HepG2 (cell line): ENCODE results near the gene MYCBPAP. TPM values are rescaled to one million over a fixed set of nuclear protein-coding genes. Genes with fewer than 3 reads are reported as not detected.

ENCODE experiments used
- ATAC-seq: fragments of 200-7000 bp; cut with Tn5 transposase; 3 replicates; pipeline ENCODE4 v1.9.1; 2020; ENCODE audit warnings: mild to moderate bottlenecking, moderate library complexity
- BruUV-seq: library from RNA; stranded (reverse); fragments of 400-500 nt; replicated peaks from 2 replicates; lab custom pipeline; 2021; lab: Mats Ljungman, UMichigan
- CTCF ChIA-PET: fragments of 300-600 bp; formaldehyde crosslinking; extraction: SDS; loops from one replicate; lab custom pipeline; 2021; ENCODE audit warnings: low total read pairs, inconsistent platforms, low intra/inter-chr PET ratio; lab: Yijun Ruan, JAX
- POLR2A ChIA-PET: fragments of 350-600 bp; sonication (Branson Sonifier 250); formaldehyde crosslinking; loops from one replicate; lab custom pipeline; 2020; ENCODE audit warnings: antibody characterized with exemption, inconsistent platforms; lab: Yijun Ruan, JAX
- DNase-seq: peaks from one replicate; pipeline ENCODE4 v3.0.0-alpha.2; 2015; ENCODE audit warnings: low spot score
- FAIRE-seq: peaks from 3 replicates; lab custom pipeline; 2011; peaks lifted over from hg19 to GRCh38; lab: Jason Lieb, UNC
- H2AFZ ChIP-seq: one replicate; pipeline ENCODE4 v1.6.1; 2011; ENCODE audit warnings: low read length, inconsistent platforms
- H3K27ac ChIP-seq: fragments of 300-600 bp; 3 replicates; pipeline ENCODE4 v1.8.0; 2011; ENCODE audit warnings: mixed run types, mild to moderate bottlenecking, mixed read lengths, low read length, inconsistent platforms; ENCODE audit not compliant: insufficient read depth; ENCODE audit errors: extremely low read length
- H3K27me3 ChIP-seq, 2 experiments: fragments of 200-600 bp in 1 of 2; 2 replicates in 1 of 2; 3 replicates in 1 of 2; pipeline versions ENCODE4 v1.6.0 to v1.8.0; 2011; ENCODE audit warnings: low read length in 2 of 2, mild to moderate bottlenecking in 2 of 2, moderate library complexity in 2 of 2, inconsistent platforms in 1 of 2; ENCODE audit not compliant: insufficient read depth in 2 of 2, control insufficient read depth in 1 of 2
- H3K36me3 ChIP-seq, 2 experiments: fragments of 200-600 bp in 1 of 2; replicated peaks in 1 of 2; 2 replicates in 1 of 2; 3 replicates in 1 of 2; pipeline versions ENCODE4 v1.5.1 to v1.8.0; 2011; ENCODE audit warnings: low read length in 2 of 2, inconsistent platforms in 1 of 2; ENCODE audit not compliant: insufficient read depth in 2 of 2, control insufficient read depth in 1 of 2
- H3K4me1 ChIP-seq: 2 replicates; pipeline ENCODE4 v1.5.1; 2012; ENCODE audit warnings: low read length, inconsistent platforms; ENCODE audit not compliant: insufficient read depth
- H3K4me2 ChIP-seq: 2 replicates; pipeline ENCODE4 v1.6.0; 2011; ENCODE audit warnings: low read depth, low read length, inconsistent platforms
- H3K4me3 ChIP-seq, 3 experiments: fragments of 200-600 bp in 1 of 3; sonication (generic), shearing (Covaris generic) in 1 of 3; replicated peaks in 1 of 3; 2 replicates each; pipeline ENCODE4 v1.5.1; 2011 to 2016; ENCODE audit warnings: low read length in 3 of 3, inconsistent platforms in 2 of 3, low read depth in 2 of 3, mild to moderate bottlenecking in 2 of 3, control low read depth in 1 of 3, mixed read lengths in 1 of 3; ENCODE audit not compliant: insufficient read depth in 1 of 3
- H3K79me2 ChIP-seq: one replicate; pipeline ENCODE4 v1.6.1; 2011; ENCODE audit warnings: low read length, inconsistent platforms; ENCODE audit not compliant: insufficient read depth
- H3K9ac ChIP-seq: 2 replicates; pipeline ENCODE4 v1.6.0; 2011; ENCODE audit warnings: mild to moderate bottlenecking, low read depth, low read length, inconsistent platforms; ENCODE audit not compliant: insufficient read depth
- H3K9me3 ChIP-seq: 2 replicates; pipeline ENCODE4 v1.5.1; 2012; ENCODE audit warnings: mild to moderate bottlenecking, low read length
- H4K20me1 ChIP-seq: 2 replicates; pipeline ENCODE4 v1.6.0; 2011; ENCODE audit warnings: inconsistent platforms, mild to moderate bottlenecking, low read length, moderate library complexity; ENCODE audit not compliant: insufficient read depth
- AKAP8 ChIP-seq: sonication (generic); formaldehyde crosslinking; IDR thresholded peaks from 2 replicates; pipeline ENCODE4 v1.5.1; 2020; ENCODE audit warnings: mild to moderate bottlenecking, missing genetic modification reagents
- CENPT ChIP-seq: sonication (generic); formaldehyde crosslinking; IDR thresholded peaks from 2 replicates; pipeline ENCODE4 v1.8.0; 2022; ENCODE audit warnings: low read depth, mild to moderate bottlenecking, moderate library complexity, missing genetic modification reagents
- CENPX ChIP-seq: sonication (generic); formaldehyde crosslinking; IDR thresholded peaks from 2 replicates; pipeline ENCODE4 v1.9.0; 2021; ENCODE audit warnings: mild to moderate bottlenecking, missing genetic modification reagents, moderate library complexity
- ELF3 ChIP-seq: IDR thresholded peaks from 2 replicates; pipeline ENCODE4 v1.6.1; 2016; ENCODE audit warnings: missing genetic modification reagents, missing compliant biosample characterization
- FOSL1 ChIP-seq: sonication (generic); formaldehyde crosslinking; IDR thresholded peaks from 2 replicates; pipeline ENCODE4 v1.9.0; 2021; ENCODE audit warnings: missing genetic modification reagents, borderline replicate concordance
- GABPA ChIP-seq, 2 experiments: IDR thresholded peaks; 2 replicates each; pipeline ENCODE4 v1.6.1; 2011 to 2016; ENCODE audit warnings: low read depth in 2 of 2, low read length in 1 of 2, missing biosample characterization in 1 of 2, missing genetic modification characterization in 1 of 2
- HDAC6 ChIP-seq: fragments of 200-600 bp; sonication (generic); IDR thresholded peaks from 2 replicates; pipeline ENCODE4 v1.7.0; 2017; ENCODE audit warnings: mild to moderate bottlenecking, antibody characterized with exemption, low read length, low read depth
- MYNN ChIP-seq: sonication (generic); formaldehyde crosslinking; IDR thresholded peaks from 2 replicates; pipeline ENCODE4 v1.4.0; 2020; ENCODE audit warnings: mild to moderate bottlenecking, low read depth, missing genetic modification reagents
- ONECUT2 ChIP-seq: sonication (generic); formaldehyde crosslinking; IDR thresholded peaks from 2 replicates; pipeline ENCODE4 v1.4.0; 2020; ENCODE audit warnings: missing genetic modification reagents
- SIN3A ChIP-seq: IDR thresholded peaks from 2 replicates; pipeline ENCODE4 v1.6.1; 2011; ENCODE audit warnings: low read depth, mild to moderate bottlenecking, control low read depth, low read length, borderline replicate concordance
- ZNF17 ChIP-seq: sonication (generic); formaldehyde crosslinking; IDR thresholded peaks from 2 replicates; pipeline ENCODE4 v1.5.0; 2020; ENCODE audit warnings: mild to moderate bottlenecking, missing genetic modification reagents
- ZNF3 ChIP-seq: IDR thresholded peaks from 2 replicates; pipeline ENCODE4 v1.7.0; 2017; ENCODE audit warnings: inconsistent platforms
- ZNF562 ChIP-seq: sonication (generic); formaldehyde crosslinking; IDR thresholded peaks from 2 replicates; pipeline ENCODE4 v1.8.0; 2022; ENCODE audit warnings: missing genetic modification reagents, borderline replicate concordance
- WGBS: methylation state at CpG from one replicate; pipeline ENCODE4 v1.1.6; 2017; ENCODE audit warnings: low lambda C conversion rate; 5-methylcytosine and 5-hydroxymethylcytosine counted together
- in situ Hi-C: cut with HindIII; loops from 2 replicates; pipeline ENCODE4 v1.10.0; 2017; ENCODE audit warnings: low pct_unique_long_range_greater_than_20kb; ENCODE audit not compliant: extremely low pct_ligation_motif_present
- intact Hi-C: fragments of 100-400 bp; cut with micrococcal nuclease; formaldehyde crosslinking; loops from one replicate; pipeline ENCODE4 v1.10.0; 2022; ENCODE audit not compliant: unreplicated experiment
- polyA plus RNA-seq, 8 experiments: library from polyadenylated mRNA; depleted of rRNA in 3 of 8; stranded (reverse) in 7 of 8; unstranded in 1 of 8; fragments of >200 nt; fragmentation: Illumina TruSeq in 4 of 8; extraction: Trizol in 4 of 8; gene quantifications; 2 replicates each; pipeline versions ENCODE4 v1.2.1 to v1.2.3, GENCODE V29; 2011 to 2016; ENCODE audit warnings: low read depth in 4 of 8, missing spikeins in 1 of 8, mixed read lengths in 1 of 8; ENCODE audit not compliant: insufficient read depth in 1 of 8
- total RNA-seq, 5 experiments: library from RNA; depleted of rRNA; stranded (reverse); fragments of >200 nt; fragmentation: Illumina TruSeq; extraction: Trizol; gene quantifications; 2 replicates each; pipeline ENCODE4 v1.2.3, GENCODE V29; 2016; ENCODE audit warnings: low read depth in 1 of 5
- TF ChIP-seq, protein P1 (sequence below): IDR thresholded peaks from 2 replicates; pipeline ENCODE4 v1.6.1; 2016

The MYCBPAP gene
- total and polyA plus RNA-seq, 2 of the 13 experiments (the other 11 are each of a cell fraction or from before 2014, with no cell fraction given), result 0.22 to 0.24 TPM

DNA sequence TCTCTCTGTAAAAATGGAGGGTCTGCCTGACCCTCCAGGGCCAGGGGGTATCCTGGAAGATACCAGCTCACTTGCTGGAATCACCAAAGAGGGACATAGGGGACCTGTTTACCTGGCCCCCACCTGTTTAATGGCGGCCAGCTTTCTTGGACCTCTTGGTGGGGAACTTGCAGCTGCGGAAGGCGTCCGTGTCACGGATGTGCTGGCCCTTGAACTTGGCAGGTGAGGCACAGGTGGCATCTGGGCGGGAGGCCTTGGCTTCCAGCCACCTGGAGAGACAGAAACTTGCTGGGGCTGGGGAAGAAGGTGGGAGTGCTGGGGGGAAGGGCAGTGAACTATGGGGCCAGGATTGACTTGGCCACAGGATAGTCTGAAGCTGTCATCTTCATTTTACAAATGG is 43.1 kb upstream of the MYCBPAP start:
- 94% methylated on average over 6 of the region's 6 CpGs for WGBS
- DNase-seq (no peak), FAIRE-seq (no peak), ATAC-seq (no peak)
- Histone ChIP-seq H3K4me3 (no peak overlapping the region), H3K27ac (no peak overlapping the region), H3K9ac (no peak overlapping the region), H3K4me1 (no peaks in the 10 kb centered on the region), H3K4me2 (no peak overlapping the region), H2AFZ (no peak overlapping the region)
- ChIA-PET POLR2A (no interaction called here), CTCF (no interaction called here)
- BruUV-seq, result no TSS peak
- in situ Hi-C loops (no loop called here), intact Hi-C loops (no loop called here)
- TF ChIP-seq ZNF3 (CRISPR knock-in tag), result no peak
- TF ChIP-seq ONECUT2 (CRISPR knock-in tag), result no peak
- TF ChIP-seq AKAP8, result no peak
- TF ChIP-seq FOSL1, result no peak
- no peak for TF ChIP-seq HDAC6
- no peak for TF ChIP-seq CENPX (CRISPR knock-in tag)
- TF ChIP-seq GABPA (IDR thresholded peaks at IDR 0.05; ENCODE audit: low read depth, low read length), result no peak
- TF ChIP-seq GABPA (CRISPR knock-in tag; IDR thresholded peaks at IDR 0.05; ENCODE audit: low read depth), result no peak
- TF ChIP-seq, protein P1, sequence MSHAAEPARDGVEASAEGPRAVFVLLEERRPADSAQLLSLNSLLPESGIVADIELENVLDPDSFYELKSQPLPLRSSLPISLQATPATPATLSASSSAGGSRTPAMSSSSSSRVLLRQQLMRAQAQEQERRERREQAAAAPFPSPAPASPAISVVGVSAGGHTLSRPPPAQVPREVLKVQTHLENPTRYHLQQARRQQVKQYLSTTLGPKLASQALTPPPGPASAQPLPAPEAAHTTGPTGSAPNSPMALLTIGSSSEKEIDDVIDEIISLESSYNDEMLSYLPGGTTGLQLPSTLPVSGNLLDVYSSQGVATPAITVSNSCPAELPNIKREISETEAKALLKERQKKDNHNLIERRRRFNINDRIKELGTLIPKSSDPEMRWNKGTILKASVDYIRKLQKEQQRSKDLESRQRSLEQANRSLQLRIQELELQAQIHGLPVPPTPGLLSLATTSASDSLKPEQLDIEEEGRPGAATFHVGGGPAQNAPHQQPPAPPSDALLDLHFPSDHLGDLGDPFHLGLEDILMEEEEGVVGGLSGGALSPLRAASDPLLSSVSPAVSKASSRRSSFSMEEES (CRISPR knock-in tag), result no peak
- TF ChIP-seq CENPT (CRISPR knock-in tag), result no peak
- no peak for TF ChIP-seq ZNF17
- no peak for TF ChIP-seq ELF3 (CRISPR knock-in tag)
- no peak for TF ChIP-seq MYNN (CRISPR knock-in tag)
- TF ChIP-seq ZNF562 (CRISPR knock-in tag), result no peak
- no peak for TF ChIP-seq SIN3A
- TF ChIP-seq, all 625 proteins: peak for 0
- Histone ChIP-seq H3K36me3 (peaks cover 7 to 18% of the 10 kb centered on the region in 2 experiments; a peak in 4 of 5 replicates), H4K20me1 (no peaks in the 10 kb centered on the region), H3K27me3 (no peaks in the 10 kb centered on the region), H3K9me3 (no peaks in the 10 kb centered on the region), H3K79me2 (no peaks in the 10 kb centered on the region)
